Measurements from ENCODE around the gene IL31RA.
A peak's percentile ranks its signal among the peaks of the same experiment; 100 is the strongest.

The IL31RA gene

DNA sequence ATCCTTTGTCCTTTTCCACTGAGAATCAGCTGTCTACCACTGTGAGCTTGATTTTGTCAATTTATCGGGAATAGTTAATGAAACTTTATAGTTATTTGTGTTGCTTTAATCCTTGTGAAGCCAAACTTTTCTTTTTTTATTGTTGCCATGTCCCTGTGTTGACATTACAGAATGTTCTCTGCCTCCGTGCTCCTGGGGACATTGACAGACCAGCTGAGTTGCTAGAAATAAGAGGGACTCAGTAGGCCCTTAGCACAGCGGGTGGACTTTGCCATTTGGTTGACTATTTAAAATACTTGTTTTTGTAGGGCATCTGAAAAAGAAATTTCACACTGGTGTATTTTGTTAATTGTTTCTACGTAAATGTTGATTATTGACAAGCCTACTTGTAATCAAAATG, 70.5 kb downstream of the IL31RA start:
- peaks cover 47% of the 10 kb centered on the region for H3K27me3 ChIP-seq
- TF ChIP-seq, protein P1, sequence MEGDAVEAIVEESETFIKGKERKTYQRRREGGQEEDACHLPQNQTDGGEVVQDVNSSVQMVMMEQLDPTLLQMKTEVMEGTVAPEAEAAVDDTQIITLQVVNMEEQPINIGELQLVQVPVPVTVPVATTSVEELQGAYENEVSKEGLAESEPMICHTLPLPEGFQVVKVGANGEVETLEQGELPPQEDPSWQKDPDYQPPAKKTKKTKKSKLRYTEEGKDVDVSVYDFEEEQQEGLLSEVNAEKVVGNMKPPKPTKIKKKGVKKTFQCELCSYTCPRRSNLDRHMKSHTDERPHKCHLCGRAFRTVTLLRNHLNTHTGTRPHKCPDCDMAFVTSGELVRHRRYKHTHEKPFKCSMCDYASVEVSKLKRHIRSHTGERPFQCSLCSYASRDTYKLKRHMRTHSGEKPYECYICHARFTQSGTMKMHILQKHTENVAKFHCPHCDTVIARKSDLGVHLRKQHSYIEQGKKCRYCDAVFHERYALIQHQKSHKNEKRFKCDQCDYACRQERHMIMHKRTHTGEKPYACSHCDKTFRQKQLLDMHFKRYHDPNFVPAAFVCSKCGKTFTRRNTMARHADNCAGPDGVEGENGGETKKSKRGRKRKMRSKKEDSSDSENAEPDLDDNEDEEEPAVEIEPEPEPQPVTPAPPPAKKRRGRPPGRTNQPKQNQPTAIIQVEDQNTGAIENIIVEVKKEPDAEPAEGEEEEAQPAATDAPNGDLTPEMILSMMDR (IDR thresholded peaks at IDR 0.05), result no peak
- H3K36me3 ChIP-seq, result no peaks in the 10 kb centered on the region
- H3K9me3 ChIP-seq, result no peaks in the 10 kb centered on the region
- no peak overlapping the region for H3K4me3 ChIP-seq (ENCODE audit: low read depth in 1 of 2, low read length in 1 of 2)
- peaks cover 0 to 7% of the 10 kb centered on the region in 2 experiments for H3K4me1 ChIP-seq (ENCODE audit: control insufficient read depth in 1 of 2, insufficient read depth in 1 of 2, low read depth in 1 of 2, low read length in 1 of 2)
- no peak overlapping the region for H3K27ac ChIP-seq

DNA sequence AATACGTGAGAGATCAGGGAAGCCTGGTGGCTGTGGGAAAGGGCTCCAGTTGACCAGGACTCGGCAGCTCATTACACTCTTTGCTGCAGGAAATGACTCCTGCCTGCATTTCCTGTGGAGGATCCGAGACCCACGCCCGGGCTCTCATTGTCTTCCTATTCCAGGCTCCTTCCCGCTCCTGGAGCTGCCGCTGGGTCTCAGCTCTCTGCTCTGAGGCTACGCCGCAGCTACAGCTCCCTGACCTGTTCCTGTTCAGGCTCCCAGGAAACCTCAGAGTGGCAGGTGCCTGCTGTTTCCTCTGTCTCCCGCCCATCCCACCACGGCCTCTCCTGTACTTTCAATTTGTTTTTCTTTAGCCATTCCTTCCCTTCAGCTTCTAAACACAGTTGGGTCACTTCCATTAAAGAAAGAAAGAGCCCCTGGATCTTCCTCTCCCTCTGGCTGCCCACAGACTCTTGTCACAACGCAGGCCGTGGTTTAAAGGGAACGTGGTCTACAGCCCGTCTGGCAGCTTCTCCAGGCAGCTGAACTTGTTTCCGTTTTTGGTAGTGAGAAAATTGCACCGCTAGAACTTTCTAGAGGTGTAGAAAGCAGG, 72.1 kb downstream of the IL31RA start:
- H3K27me3 ChIP-seq, result peaks cover 47% of the 10 kb centered on the region
- peaks cover 0 to 7% of the 10 kb centered on the region in 2 experiments for H3K4me1 ChIP-seq (ENCODE audit: control insufficient read depth in 1 of 2, insufficient read depth in 1 of 2, low read depth in 1 of 2, low read length in 1 of 2)
- peak overlapping the region; percentile 22 to 28 for H3K4me3 ChIP-seq (ENCODE audit: low read depth in 1 of 2, low read length in 1 of 2)
- no peaks in the 10 kb centered on the region for H3K36me3 ChIP-seq
- H3K27ac ChIP-seq, result no peak overlapping the region
- TF ChIP-seq, protein P1 (IDR thresholded peaks at IDR 0.05), result no peak
- H3K9me3 ChIP-seq, result no peaks in the 10 kb centered on the region

DNA sequence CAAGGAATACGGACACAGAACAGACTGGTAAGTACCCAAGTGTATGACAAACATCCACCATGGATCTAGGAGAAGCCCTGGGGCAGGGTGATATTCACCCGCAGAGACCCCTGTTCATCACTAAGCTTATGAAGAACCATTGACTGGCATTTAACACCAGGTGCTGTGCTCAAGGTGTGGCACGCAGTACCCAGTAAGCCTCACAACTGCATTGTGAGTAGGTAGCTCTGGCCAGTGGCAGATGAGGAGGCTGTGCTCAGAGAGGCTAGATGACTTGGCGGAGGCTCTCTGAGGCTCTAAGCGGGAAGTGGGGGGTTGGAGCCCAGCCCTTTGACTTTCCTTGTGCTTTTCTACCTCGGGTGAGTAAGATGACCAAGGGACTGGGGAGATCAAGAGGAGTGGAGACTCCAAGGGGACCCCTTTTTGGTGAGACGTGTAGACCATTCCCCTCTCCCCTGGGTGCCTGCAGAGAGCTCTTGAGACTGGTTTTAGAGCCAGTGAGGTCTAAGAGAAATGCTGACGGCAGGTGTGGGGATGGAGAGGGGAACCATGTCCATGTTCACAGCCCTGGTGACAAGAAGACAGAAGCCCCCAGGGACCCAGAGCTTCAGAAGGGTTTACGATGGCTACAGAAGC, 72.8 kb downstream of the IL31RA start:
- Histone ChIP-seq H3K4me3 (ENCODE audit: low read depth in 1 of 2, low read length in 1 of 2) (no peak overlapping the region), H3K4me1 (ENCODE audit: control insufficient read depth in 1 of 2, insufficient read depth in 1 of 2, low read depth in 1 of 2, low read length in 1 of 2) (peaks cover 0 to 7% of the 10 kb centered on the region in 2 experiments), H3K27ac (no peak overlapping the region), H3K27me3 (peaks cover 47% of the 10 kb centered on the region), H3K9me3 (no peaks in the 10 kb centered on the region), H3K36me3 (no peaks in the 10 kb centered on the region)
- TF ChIP-seq, protein P1 (IDR thresholded peaks at IDR 0.05), result no peak

DNA sequence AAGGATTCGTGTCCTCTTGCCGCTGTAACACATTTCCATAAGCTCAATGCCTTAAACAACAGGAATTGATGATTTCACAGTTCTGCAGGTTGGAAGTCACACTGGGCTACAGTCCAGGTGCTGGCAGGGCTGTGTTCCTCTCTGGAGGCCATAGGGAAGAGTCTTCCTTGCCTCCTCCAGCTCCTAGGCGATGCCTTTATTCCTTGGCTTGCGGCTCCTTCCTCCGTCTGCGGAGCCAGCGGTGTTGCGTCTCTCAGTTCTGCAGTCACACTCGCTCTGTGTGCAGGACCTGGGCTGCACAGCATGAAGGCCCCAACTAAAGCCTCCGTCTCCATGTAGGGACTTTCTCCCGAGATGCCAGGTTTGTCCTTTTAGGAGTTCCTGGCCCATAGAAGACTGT, 73.6 kb downstream of the IL31RA start:
- Histone ChIP-seq H3K27me3 (peaks cover 46% of the 10 kb centered on the region), H3K4me3 (ENCODE audit: low read depth in 1 of 2, low read length in 1 of 2) (no peak overlapping the region), H3K27ac (no peak overlapping the region), H3K4me1 (ENCODE audit: control insufficient read depth in 1 of 2, insufficient read depth in 1 of 2, low read depth in 1 of 2, low read length in 1 of 2) (peaks cover 0 to 7% of the 10 kb centered on the region in 2 experiments), H3K36me3 (no peaks in the 10 kb centered on the region), H3K9me3 (no peaks in the 10 kb centered on the region)
- TF ChIP-seq, protein P1 (IDR thresholded peaks at IDR 0.05), result no peak

DNA sequence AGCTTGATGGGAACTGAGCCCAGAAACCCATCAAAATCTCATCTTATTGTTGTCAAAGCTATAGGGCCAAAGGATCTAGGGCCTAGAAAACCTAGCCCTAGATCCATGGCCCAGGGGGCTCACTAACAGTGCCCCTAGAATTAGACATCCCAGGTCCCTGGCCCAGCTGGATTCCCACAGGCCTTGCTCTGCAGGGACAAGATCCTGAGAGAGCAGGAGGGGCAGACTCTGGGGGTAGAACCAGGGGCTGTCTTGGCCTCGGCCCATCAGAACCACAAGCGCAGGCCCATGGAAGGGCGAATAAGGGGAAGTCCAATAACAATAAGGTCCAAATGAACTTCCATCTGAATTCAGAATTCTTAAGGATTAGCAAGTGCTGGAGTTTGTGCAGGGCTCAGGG, 74.0 kb downstream of the IL31RA start:
- H3K4me1 ChIP-seq (ENCODE audit: control insufficient read depth in 1 of 2, insufficient read depth in 1 of 2, low read depth in 1 of 2, low read length in 1 of 2), result peaks cover 0 to 7% of the 10 kb centered on the region in 2 experiments
- TF ChIP-seq, protein P1 (IDR thresholded peaks at IDR 0.05), result no peak
- H3K27ac ChIP-seq, result no peak overlapping the region
- H3K36me3 ChIP-seq, result no peaks in the 10 kb centered on the region
- peaks cover 41% of the 10 kb centered on the region for H3K27me3 ChIP-seq
- H3K9me3 ChIP-seq, result no peaks in the 10 kb centered on the region
- H3K4me3 ChIP-seq (ENCODE audit: low read depth in 1 of 2, low read length in 1 of 2), result no peak overlapping the region
